ENCODE results near the gene MUC2.

The MUC2 gene

DNA sequence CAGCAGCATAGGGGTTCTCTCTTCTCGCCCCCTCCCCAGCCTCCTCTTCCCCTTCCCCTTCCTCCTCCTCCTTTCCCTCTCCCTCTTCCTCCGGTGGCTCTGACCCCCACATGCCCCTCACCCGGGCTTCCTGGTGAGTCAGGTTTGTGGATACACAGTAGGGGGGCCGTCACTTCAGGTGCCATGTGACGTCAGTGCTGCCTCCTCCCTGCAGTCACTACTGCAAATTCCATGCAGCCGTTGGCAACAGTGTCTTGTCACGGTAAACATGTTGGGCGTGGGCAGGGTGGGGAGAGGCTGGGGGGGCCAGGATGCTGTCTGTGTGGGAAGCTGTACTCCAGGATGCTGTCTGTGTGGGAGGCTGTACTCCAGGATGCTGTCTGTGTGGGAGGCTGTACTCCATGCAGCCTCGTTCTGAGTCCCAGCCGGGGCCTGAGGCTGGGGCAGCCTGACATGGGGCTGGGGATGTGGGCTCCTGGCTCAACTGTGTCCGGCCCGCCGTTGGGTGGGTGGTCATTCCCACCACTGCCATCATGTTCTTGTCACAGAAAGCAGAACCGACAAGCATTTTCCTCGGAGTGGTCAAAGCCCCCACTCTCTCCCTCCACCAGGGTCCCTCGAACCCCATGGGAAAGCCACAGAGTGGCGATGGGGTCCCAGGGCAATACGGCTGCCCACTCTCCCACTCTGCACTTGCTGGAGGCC, 2.4 kb upstream of the MUC2 start:
- DNase-seq, result peak; percentile 18

DNA sequence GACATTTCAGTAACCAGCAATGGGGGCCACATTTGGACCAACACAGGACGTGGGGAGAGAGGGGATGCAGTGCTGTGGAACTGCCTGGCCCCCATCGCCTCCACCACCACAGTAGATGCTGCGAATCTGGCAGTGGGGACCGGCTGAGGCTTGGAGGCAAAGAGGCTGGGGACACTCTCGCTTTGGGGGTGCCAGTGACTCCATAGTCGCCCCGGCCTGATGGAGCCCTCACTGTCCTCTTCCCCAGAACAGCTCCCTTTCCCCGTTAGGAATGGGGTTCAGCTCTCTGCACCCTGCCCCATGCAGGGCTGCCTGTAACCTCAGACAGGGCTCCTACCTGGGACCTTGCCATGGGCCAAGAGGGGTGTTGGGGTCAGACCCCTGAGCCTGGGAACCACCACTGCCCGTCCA, 1.8 kb upstream of the MUC2 start:
- DNase-seq, result no peak

DNA sequence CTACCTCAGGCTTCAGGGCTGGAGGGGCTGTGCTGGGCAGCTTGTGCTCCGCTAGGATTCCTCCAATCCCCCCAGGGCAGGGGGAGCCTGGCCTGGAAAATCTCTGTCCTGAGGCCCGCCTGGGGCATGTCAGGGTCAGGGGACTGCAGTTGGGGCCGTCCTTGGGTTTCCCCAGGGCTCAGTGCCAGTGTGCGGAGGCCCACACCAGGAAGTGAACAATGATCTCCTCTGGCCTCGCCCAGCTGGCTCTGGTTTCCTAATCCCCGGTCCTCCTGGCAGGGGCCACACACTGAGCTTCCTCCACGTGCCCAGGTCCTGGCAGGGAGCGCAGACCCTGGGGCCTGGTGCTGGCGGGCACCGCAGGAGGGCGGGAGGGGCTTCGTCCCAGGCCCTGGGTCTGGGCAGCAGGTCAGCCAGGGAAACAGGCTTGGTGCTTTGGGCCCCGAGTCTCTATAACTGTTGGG, 1.4 kb upstream of the MUC2 start:
- DNase-seq, result peak; percentile 9

DNA sequence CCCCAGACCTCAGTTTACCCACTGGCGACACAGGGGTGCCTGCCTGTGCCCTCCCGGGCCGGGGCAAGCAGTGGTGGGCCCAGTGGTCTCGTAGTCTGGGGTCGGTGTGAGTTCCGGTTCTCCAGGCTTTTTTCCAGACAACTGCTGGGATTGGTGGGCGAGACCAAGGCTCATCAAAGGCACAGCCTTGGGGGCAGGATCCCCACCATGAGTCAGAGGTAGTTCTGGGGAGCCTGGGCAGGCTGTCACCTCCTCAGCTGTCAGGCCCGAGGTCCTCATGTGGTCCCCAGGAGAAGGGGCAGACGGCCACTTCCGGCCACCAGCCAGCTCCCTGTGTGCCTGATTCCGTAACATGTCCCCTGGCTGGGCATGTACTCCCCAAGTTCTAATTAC, 827 bp upstream of the MUC2 start:
- no peak for DNase-seq

DNA sequence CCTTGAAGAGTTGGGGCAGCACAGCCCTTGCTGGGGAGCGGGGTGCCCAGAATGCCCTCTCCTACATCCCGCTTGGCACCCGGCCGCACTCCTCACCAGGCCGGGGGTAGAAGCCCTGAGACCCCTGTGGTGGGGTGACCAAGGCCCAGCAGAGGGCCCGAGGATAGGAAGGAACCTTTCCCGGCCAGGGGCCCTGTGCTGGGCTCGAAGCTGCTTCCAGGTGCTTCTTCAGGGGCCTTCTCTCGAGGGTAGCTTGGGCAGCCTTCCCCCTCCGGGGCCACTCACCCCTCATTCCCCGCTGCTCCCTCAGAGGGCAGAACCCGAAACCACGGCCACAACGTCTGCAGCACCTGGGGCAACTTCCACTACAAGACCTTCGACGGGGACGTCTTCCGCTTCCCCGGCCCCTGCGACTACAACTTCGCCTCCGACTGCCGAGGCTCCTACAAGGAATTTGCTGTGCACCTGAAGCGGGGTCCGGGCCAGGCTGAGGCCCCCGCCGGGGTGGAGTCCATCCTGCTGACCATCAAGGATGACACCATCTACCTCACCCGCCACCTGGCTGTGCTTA, 752 bp downstream of the MUC2 start:
- DNase-seq, result no peak

DNA sequence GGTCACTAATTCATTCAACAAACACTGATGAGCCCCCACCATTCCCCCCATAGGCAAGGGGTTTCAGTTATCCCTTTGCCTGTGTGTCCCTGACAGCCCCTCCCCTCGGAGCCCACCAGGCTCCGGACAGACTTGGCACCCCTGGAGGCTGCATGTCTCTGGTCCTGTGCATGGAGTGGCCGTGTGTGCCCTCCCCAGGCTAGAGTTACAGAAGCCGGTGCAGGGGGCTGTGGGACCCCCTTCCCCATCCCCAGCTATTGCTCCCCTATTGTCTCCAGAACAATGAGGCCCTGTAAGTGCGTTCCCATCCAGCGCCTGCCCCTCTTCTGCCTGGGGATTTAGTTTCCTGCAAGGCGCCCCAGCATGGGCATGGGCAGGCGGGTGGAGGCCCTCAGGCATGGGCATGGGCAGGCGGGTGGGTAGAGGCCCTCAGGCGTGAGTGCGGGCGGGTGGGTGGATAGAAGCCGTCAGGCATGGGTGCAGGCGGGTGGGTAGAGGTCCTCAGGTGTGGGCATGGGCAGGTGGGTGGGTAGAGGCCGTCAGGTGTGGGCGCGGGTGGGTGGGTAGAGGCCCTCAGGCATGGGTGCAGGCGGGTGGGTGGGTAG, 1.5 kb downstream of the MUC2 start:
- DNase-seq, result no peak

DNA sequence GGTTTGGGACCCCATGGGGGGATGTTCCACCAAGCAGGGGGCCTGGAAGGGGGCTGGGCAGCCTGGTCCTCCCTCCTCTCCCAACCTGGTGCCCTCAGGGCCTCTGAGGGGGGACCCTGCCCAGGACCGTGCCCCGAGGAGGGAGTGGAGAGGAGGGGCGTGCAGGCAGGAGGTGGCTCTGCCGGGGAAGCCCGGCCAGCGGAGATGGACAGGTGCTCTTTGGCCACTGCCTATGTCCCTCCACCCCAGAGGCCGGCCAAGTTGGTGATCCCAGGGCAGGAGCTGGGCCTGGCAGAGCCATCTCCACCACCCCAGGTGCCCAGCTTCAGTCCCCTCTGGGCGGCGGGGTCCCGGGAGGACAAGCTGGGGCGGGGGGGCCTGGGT, 2.4 kb downstream of the MUC2 start:
- DNase-seq, result no peak

DNA sequence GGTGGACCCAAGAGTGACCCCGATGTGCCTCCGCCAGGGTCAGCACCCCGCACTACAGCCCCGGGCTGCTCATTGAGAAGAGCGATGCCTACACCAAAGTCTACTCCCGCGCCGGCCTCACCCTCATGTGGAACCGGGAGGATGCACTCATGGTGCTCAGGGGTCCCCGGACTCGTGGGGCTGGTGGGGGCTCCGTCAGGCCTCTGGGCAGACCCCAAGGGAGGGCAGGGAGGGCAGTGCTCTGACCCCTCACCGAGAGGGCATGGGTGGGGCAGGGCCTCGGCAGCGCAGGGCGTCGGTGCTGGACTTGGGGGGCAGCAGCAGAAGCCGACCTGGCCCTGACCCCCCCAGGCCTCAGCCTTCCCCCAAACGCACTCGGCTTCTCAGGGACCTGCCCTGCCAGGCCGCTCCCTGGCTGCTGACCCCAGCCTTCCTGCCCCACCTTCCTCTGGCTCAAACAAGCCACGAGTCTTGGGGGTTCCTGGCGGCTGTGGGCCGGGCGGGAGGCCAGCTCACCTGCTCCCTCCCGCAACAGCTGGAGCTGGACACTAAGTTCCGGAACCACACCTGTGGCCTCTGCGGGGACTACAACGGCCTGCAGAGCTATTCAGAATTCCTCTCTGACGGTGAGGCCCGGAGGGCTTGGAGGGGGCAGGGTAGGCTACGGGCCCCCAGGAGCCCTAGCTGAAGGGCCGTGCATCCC, 2.9 kb downstream of the MUC2 start:
- no peak for DNase-seq

DNA sequence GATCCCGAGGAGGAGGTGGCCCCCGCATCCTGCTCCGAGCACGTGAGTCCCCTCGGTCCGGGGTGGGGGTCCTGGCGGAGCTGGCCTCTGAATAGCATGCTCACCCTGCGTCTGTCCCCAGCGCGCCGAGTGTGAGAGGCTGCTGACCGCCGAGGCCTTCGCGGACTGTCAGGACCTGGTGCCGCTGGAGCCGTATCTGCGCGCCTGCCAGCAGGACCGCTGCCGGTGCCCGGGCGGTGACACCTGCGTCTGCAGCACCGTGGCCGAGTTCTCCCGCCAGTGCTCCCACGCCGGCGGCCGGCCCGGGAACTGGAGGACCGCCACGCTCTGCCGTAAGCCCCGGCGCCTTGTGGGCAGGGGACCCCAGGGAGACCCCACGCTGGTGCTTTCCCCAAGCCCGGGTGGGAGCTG, 3.5 kb downstream of the MUC2 start:
- DNase-seq, result no peak

DNA sequence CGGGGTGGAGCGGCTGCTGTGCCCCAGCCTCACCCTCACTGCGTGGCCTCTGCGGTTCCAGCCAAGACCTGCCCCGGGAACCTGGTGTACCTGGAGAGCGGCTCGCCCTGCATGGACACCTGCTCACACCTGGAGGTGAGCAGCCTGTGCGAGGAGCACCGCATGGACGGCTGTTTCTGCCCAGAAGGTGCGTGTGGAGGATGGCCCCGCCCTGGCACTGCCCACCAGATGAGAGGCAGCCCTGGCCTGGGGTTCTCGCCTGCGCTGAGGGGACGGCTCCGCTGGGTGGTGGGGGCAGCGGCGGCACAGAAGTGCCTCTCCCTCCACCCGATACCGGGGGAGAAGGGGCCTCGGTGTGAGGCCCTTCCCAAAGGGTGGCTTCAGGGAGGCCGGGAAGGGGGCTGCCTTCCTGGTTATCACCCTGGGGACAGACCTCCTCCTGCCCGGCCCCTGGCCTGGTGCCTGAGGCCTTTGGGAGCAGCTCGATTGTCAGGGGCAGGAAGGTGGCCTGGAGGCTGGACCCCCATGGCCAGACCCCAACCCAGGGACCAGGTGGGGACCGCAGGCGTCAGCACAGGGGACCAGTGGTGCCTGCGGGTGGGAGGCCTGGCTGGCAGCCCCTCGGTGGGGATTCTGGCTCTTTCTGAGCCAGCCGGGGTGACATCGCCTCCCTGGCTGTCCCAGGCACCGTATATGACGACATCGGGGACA, 7.1 kb downstream of the MUC2 start:
- no peak for DNase-seq

DNA sequence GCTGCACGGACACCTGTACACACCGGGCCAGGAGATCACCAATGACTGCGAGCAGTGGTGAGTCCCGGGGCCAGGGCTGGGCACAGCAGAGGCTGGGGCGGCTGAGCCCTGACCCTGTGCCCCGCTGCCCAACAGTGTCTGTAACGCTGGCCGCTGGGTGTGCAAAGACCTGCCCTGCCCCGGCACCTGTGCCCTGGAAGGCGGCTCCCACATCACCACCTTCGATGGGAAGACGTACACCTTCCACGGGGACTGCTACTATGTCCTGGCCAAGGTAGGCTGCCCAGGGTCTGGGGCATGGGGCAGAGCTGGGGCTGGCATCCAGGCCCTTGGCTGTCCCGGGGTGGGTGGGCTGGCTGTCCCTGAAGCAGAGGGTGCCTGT, 7.7 kb downstream of the MUC2 start:
- DNase-seq, result no peak

DNA sequence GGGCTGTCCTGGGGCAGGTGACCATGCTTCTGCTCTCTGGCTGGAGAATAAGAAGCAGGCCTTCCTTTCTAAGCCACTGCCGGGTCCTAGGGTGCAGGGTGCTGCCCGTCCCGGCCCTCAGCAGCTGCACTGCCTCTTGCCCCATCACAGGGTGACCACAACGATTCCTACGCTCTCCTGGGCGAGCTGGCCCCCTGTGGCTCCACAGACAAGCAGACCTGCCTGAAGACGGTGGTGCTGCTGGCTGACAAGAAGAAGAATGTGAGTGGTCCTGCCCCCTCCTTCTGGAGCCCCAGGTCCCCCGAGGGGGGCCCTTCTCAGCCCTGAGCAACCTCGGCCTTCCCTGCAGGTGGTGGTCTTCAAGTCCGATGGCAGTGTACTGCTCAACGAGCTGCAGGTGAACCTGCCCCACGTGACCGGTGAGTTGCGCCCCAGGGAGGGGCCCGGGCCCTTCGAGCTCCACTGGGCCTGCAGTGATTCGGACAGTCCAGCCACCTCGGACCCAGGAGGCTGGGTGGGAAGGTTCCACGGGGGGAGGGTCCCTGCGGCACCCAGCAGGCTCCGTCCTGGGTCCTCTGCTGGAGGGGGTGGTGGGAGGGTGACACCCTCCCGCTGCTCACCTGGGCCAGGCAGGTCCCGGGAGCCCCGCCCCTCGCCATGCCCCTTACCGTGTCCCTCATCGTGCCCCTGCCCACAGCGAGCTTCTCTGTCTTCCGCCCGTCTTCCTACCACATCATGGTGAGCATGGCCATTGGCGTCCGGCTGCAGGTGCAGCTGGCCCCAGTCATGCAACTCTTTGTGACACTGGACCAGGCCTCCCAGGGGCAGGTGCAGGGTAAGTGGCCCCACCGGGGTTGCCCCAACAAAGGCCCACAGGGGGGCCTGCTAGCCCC, 8.3 kb downstream of the MUC2 start:
- no peak for DNase-seq

DNA sequence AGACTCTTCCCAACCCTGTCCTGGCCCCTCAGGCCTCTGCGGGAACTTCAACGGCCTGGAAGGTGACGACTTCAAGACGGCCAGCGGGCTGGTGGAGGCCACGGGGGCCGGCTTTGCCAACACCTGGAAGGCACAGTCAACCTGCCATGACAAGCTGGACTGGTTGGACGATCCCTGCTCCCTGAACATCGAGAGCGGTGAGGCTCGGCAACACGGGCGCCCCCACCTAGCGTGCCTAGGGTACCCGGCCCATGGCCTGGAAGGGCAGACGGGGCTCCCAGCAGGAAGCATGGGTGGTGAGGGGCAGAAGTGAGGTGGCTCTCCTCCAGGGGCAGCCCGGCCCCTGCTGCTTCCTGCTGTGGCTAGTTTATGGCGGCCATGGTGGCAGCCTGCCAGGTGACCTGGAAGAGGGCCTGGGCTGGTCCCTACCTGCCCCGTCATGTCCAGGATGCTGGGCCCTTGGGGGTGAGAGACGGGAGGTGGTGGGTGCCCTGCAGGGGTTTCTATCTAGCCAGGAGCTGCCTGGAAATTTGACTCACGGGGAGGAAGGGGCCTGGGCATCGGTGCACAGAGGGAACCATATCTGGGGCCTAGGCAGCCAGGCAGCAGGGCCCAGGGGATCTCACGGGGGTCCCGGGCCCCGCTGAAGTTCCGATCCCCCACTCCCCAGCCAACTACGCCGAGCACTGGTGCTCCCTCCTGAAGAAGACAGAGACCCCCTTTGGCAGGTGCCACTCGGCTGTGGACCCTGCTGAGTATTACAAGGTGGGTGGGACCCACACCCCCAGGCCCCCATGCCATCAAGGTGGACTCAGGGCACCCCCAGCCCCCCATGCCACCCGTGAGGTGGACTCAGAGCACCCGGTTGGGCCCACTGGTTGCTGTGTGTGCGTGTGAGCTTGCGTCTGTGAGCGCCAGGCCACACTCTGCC, 9.2 kb downstream of the MUC2 start:
- no peak for DNase-seq

DNA sequence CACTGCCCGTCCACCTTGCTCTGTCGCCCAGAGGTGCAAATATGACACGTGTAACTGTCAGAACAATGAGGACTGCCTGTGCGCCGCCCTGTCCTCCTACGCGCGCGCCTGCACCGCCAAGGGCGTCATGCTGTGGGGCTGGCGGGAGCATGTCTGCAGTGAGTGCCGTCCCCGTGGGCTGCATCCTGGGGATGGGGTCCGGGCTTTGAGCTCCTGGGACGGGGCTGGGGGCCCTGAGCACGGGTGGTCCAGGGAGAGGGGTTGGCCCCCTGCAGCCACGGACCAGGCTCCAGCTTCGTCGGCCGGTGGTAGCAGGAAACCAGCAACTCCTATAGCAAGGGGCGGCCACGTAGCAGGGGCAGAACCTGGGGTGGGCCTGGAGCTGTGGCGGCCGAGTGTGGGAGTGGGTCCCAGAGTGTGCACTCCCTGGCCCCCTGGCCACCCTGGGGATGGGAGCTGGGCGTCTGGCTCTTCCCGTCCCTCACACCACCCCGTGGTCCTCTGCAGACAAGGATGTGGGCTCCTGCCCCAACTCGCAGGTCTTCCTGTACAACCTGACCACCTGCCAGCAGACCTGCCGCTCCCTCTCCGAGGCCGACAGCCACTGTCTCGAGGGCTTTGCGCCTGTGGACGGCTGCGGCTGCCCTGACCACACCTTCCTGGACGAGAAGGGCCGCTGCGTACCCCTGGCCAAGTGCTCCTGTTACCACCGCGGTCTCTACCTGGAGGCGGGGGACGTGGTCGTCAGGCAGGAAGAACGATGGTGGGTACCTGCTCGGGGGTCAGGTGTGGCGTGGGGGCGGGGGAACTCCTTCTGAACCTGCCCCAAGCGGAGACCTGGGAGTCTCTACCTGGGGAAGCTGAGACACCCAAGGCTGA, 10.1 kb downstream of the MUC2 start:
- no peak for DNase-seq

DNA sequence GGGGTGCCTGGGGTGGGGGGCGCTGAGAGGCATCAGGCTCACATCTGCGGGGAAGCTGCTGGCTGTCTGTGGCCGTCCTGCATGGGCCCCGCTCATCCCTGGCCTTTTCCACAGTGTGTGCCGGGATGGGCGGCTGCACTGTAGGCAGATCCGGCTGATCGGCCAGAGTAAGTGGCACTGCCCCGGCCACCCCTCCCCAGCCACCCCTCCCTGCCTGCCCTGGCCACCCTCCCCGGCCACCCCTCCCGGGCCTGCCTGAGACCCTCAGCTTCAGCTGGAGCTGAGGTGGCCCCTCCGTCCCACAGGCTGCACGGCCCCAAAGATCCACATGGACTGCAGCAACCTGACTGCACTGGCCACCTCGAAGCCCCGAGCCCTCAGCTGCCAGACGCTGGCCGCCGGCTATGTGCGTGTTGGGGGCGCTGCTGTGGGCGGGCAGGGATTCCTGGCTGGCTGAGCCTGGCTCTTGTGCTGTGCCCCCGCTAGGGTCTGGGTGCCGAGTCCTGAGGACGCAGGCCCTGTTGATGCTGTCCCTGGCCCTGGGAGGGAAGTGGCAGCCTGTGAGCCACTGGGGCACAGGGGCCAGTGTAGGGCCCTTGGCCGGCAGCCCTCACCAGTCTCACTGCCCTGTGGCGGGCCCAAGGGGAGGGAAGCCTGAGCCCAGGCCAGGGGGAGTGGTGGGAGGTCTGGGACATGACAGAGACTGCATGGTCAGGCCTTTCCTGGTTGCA, 10.9 kb downstream of the MUC2 start:
- DNase-seq, result no peak

DNA sequence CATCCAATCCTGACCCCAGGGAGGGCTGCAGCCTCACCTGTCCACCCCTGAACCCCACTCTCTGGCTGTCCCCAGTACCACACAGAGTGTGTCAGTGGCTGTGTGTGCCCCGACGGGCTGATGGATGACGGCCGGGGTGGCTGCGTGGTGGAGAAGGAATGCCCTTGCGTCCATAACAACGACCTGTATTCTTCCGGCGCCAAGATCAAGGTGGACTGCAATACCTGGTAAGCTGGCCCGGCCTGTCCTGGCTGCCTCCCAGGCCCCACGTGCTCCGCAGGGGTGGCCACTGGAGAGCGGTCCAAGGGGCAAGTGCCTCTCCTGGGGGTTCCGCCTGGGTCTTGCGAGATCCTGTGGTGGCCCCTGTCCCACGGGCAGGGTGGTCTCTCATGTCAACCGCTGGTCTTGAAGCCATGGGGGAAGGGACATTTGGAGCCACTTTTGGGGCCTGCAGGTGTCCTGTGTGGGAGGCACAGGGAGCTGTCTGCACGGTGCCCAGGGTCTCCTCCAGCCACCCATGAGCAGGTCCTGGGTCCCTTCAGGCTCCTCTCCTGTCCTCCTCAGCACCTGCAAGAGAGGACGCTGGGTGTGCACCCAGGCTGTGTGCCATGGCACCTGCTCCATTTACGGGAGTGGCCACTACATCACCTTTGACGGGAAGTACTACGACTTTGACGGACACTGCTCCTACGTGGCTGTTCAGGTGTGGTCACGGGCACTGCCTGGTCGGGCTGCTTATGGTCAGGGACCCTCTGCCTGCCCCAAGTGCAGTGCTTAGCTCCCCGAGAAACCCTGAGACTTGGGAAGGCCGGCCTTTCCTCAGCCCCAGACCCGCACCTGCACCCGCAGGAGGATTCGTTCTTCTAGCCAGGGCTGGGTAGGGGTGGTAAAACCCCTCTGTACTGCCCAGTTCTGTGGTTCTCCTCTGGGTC, 11.8 kb downstream of the MUC2 start:
- no peak for DNase-seq

DNA sequence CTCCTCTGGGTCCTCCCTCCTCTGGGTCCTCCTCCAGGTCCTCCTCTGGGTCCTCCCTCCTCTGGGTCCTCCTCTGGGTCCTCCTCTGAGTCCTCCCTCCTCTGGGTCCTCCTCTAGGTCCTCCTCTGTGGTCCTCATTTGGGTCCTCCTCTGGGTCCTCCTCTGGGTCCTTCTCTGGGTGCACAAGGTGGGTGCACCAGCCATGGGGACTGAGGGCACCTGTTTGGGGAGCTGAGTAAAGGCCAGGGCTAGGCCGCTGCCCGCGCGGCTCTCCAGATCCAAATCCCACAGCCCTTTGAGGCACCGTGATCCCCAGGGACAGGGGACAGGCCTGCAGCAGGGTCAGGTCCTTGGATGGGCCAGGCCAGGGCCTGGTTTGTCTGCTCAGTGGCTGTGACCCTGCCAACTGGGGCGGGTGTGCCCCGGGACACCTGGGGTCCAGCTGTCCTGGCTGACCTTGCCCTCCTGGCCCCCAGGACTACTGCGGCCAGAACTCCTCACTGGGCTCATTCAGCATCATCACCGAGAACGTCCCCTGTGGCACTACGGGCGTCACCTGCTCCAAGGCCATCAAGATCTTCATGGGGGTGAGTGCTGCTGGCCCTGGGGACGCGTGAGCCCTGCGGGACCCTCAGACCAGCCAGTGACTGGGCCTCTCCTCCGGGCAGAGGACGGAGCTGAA, 12.7 kb downstream of the MUC2 start:
- DNase-seq, result no peak
